VCaP (cell line): Measurements from ENCODE around the gene NUS1.

Source experiments
- H3K27ac ChIP-seq: fragments of 450-650 bp; 2 replicates; pipeline ENCODE4 v1.5.1; 2017
- CTCF ChIP-seq: fragments of 450-650 bp; conservative IDR thresholded peaks from 2 replicates; pipeline ENCODE4 v1.5.1; 2017; ENCODE audit warnings: mild to moderate bottlenecking, moderate library complexity

NUS1 gene

GRCh38 chr6:117666881-117667280, 8.4 kb upstream of the NUS1 start:
- H3K27ac ChIP-seq, result no peak overlapping the region
- no peak for TF ChIP-seq CTCF

- TF ChIP-seq CTCF, result no peak
- H3K27ac ChIP-seq, result no peak overlapping the region
Measured at GRCh38 chr6:117668736-117669135, 6.5 kb upstream of the NUS1 start.

GRCh38 chr6:117674503-117674902, 766 bp upstream of the NUS1 start:
- H3K27ac ChIP-seq, result peak overlapping the region; percentile 54; the same call in 1 of the 2 replicates
- no peak for TF ChIP-seq CTCF

GRCh38 chr6:117675658-117676301, 511 bp downstream of the NUS1 start:
- H3K27ac ChIP-seq, result peak overlapping the region; percentile 54; the same call in 1 of the 2 replicates

- peak overlapping the region; percentile 54; the same call in 1 of the 2 replicates for H3K27ac ChIP-seq
- no peak for TF ChIP-seq CTCF
Measured at GRCh38 chr6:117676577-117677218, 1.4 kb downstream of the NUS1 start.

GRCh38 chr6:117677553-117678141, 2.4 kb downstream of the NUS1 start:
- H3K27ac ChIP-seq, result no peak overlapping the region
- TF ChIP-seq CTCF, result no peak

GRCh38 chr6:117681162-117681741, 6.0 kb downstream of the NUS1 start:
- H3K27ac ChIP-seq, result no peak overlapping the region
- TF ChIP-seq CTCF, result no peak
